HepG2 (cell line): Measurements from ENCODE around the gene KIAA2012. TPM values are rescaled to one million over a fixed set of nuclear protein-coding genes. Genes with fewer than 3 reads are reported as not detected.

Experiments used
- ATF1 ChIP-seq: IDR thresholded peaks from 2 replicates; pipeline ENCODE4 v1.6.1; 2016; ENCODE audit warnings: mild to moderate bottlenecking, control low read depth
- BCL3 ChIP-seq: sonication (generic); formaldehyde crosslinking; IDR thresholded peaks from 2 replicates; pipeline ENCODE4 v1.5.1; 2020; ENCODE audit warnings: mild to moderate bottlenecking, missing genetic modification reagents, moderate library complexity
- CCDC6 ChIP-seq: sonication (generic); formaldehyde crosslinking; IDR thresholded peaks from 2 replicates; pipeline ENCODE4 v1.8.1; 2022; ENCODE audit warnings: mild to moderate bottlenecking, missing genetic modification reagents, moderate library complexity
- CREM ChIP-seq, 2 experiments: sonication (generic) in 1 of 2; formaldehyde crosslinking in 1 of 2; IDR thresholded peaks; 2 replicates each; pipeline versions ENCODE4 v1.4.0 to v1.6.1; 2016 to 2020; ENCODE audit warnings: antibody characterized with exemption in 1 of 2, mild to moderate bottlenecking in 1 of 2, missing genetic modification reagents in 1 of 2
- E2F1 ChIP-seq: sonication (generic); formaldehyde crosslinking; IDR thresholded peaks from 2 replicates; pipeline ENCODE4 v1.5.0; 2020; ENCODE audit warnings: missing genetic modification reagents
- HMGXB4 ChIP-seq, 2 experiments: sonication (generic) in 1 of 2; formaldehyde crosslinking in 1 of 2; IDR thresholded peaks; 2 replicates each; pipeline versions ENCODE4 v1.4.0 to v1.6.1; 2018 to 2020; ENCODE audit warnings: missing genetic modification reagents in 2 of 2, borderline replicate concordance in 1 of 2, low read depth in 1 of 2, mild to moderate bottlenecking in 1 of 2, missing biosample characterization in 1 of 2
- NBN ChIP-seq: fragments of 450-650 bp; conservative IDR thresholded peaks from 2 replicates; pipeline ENCODE4 v1.6.1; 2017
- PPARG ChIP-seq: conservative IDR thresholded peaks from 2 replicates; pipeline ENCODE4 v1.6.1; 2016; ENCODE audit warnings: missing biosample characterization, missing genetic modification reagents
- PRDM4 ChIP-seq: sonication (generic); formaldehyde crosslinking; IDR thresholded peaks from 2 replicates; pipeline ENCODE4 v1.9.0; 2021; ENCODE audit warnings: missing genetic modification reagents, borderline replicate concordance
- SNAI1 ChIP-seq: sonication (generic); formaldehyde crosslinking; IDR thresholded peaks from 2 replicates; pipeline ENCODE4 v1.5.0; 2020; ENCODE audit warnings: mild to moderate bottlenecking, missing genetic modification reagents, borderline replicate concordance
- SP140L ChIP-seq: sonication (generic); formaldehyde crosslinking; IDR thresholded peaks from 2 replicates; pipeline ENCODE4 v1.4.0; 2020; ENCODE audit warnings: missing genetic modification reagents, borderline replicate concordance
- TAF15 ChIP-seq: fragments of 200-400 bp; formaldehyde crosslinking; IDR thresholded peaks from one replicate; pipeline ENCODE4 v1.6.1; 2018; ENCODE audit warnings: mild to moderate bottlenecking, low read depth, low read length; ENCODE audit not compliant: poor library complexity, severe bottlenecking
- TFDP2 ChIP-seq: sonication (generic); formaldehyde crosslinking; IDR thresholded peaks from 2 replicates; pipeline ENCODE4 v1.4.0; 2020; ENCODE audit warnings: missing genetic modification reagents
- WIZ ChIP-seq: sonication (generic); formaldehyde crosslinking; IDR thresholded peaks from 2 replicates; pipeline ENCODE4 v1.5.1; 2020; ENCODE audit warnings: mild to moderate bottlenecking, missing genetic modification reagents
- YY1 ChIP-seq: IDR thresholded peaks from 2 replicates; pipeline ENCODE4 v1.6.1; 2011; ENCODE audit warnings: low read length, low read depth, moderate library complexity, mild to moderate bottlenecking; ENCODE audit not compliant: insufficient read depth, insufficient replicate concordance
- ZBTB44 ChIP-seq: sonication (generic); formaldehyde crosslinking; IDR thresholded peaks from 2 replicates; pipeline ENCODE4 v1.4.0; 2020; ENCODE audit warnings: missing genetic modification reagents
- ZBTB7A ChIP-seq: sonication (generic); formaldehyde crosslinking; IDR thresholded peaks from 2 replicates; pipeline ENCODE4 v1.8.0; 2022; ENCODE audit warnings: mild to moderate bottlenecking, missing genetic modification reagents
- polyA plus RNA-seq, 8 experiments: library from polyadenylated mRNA; depleted of rRNA in 3 of 8; stranded (reverse) in 7 of 8; unstranded in 1 of 8; fragments of >200 nt; fragmentation: Illumina TruSeq in 4 of 8; extraction: Trizol in 4 of 8; gene quantifications; 2 replicates each; pipeline versions ENCODE4 v1.2.1 to v1.2.3, GENCODE V29; 2011 to 2016; ENCODE audit warnings: low read depth in 4 of 8, missing spikeins in 1 of 8, mixed read lengths in 1 of 8; ENCODE audit not compliant: insufficient read depth in 1 of 8
- total RNA-seq, 5 experiments: library from RNA; depleted of rRNA; stranded (reverse); fragments of >200 nt; fragmentation: Illumina TruSeq; extraction: Trizol; gene quantifications; 2 replicates each; pipeline ENCODE4 v1.2.3, GENCODE V29; 2016; ENCODE audit warnings: low read depth in 1 of 5

KIAA2012 gene
- total and polyA plus RNA-seq, 2 of the 13 experiments (the other 11 are each of a cell fraction or from before 2014, with no cell fraction given): not detected

- no peak for TF ChIP-seq PRDM4 (CRISPR knock-in tag)
- TF ChIP-seq E2F1 (CRISPR knock-in tag): no peak; the same call in 1 of the 2 replicates
- TF ChIP-seq TFDP2: peak; percentile 43; the same call in 1 of the 2 replicates
- no peak for TF ChIP-seq CREM (IDR thresholded peaks at IDR 0.05)
- no peak for TF ChIP-seq CREM (CRISPR knock-in tag; IDR thresholded peaks at IDR 0.05)
- no peak for TF ChIP-seq BCL3 (CRISPR knock-in tag)
- no peak for TF ChIP-seq ZBTB7A
- TF ChIP-seq PPARG (CRISPR knock-in tag): no peak
- TF ChIP-seq ZBTB44 (CRISPR knock-in tag): no peak
- no peak for TF ChIP-seq WIZ (CRISPR knock-in tag)
- TF ChIP-seq YY1: no peak
- peak; percentile 13 for TF ChIP-seq TAF15
- no peak for TF ChIP-seq SP140L (CRISPR knock-in tag)
- peak in 1 of 2 experiments; percentile 20; a peak in 1 of 4 replicates for TF ChIP-seq HMGXB4 (CRISPR knock-in tag; IDR thresholded peaks at IDR 0.05; ENCODE audit: borderline replicate concordance in 1 of 2, low read depth in 1 of 2)
- no peak for TF ChIP-seq NBN
- TF ChIP-seq SNAI1 (CRISPR knock-in tag): no peak
- peak; percentile 27 for TF ChIP-seq CCDC6 (CRISPR knock-in tag)
- 0 out of 2 replicates have a peak, but pooled peaks have one; percentile 25 for TF ChIP-seq ATF1
These were observed 39.5 kb upstream of the KIAA2012 start, which contains the start of gene FZD7 (continued) for GRCh38 chr2:202033317-202034248.
